SU-DHL-6 (cell line): Measurements from ENCODE around the gene RASA3.

Experiments
- H2AFZ ChIP-seq: fragments of 200-600 bp; sonication (generic); 2 replicates; pipeline ENCODE4 v1.6.1; 2014; ENCODE audit warnings: low read depth, mild to moderate bottlenecking, moderate library complexity, mixed read lengths, antibody characterized with exemption, low read length; ENCODE audit not compliant: severe bottlenecking
- H3F3A ChIP-seq: fragments of 200-600 bp; shearing (Covaris generic); 2 replicates; pipeline ENCODE4 v1.6.0; 2016; ENCODE audit warnings: antibody characterized with exemption, mild to moderate bottlenecking; ENCODE audit not compliant: insufficient read depth
- H3K27ac ChIP-seq: fragments of 200-600 bp; sonication (generic); 2 replicates; pipeline ENCODE4 v1.5.1; 2016; ENCODE audit warnings: low read depth, mild to moderate bottlenecking, low read length, moderate library complexity, mixed read lengths
- H3K27me3 ChIP-seq: fragments of 200-600 bp; sonication (generic), shearing (Covaris generic); 2 replicates; pipeline ENCODE4 v1.6.0; 2014; ENCODE audit warnings: mild to moderate bottlenecking, low read length
- H3K36me3 ChIP-seq: fragments of 200-600 bp; sonication (generic); 2 replicates; pipeline ENCODE4 v1.6.1; 2014; ENCODE audit warnings: mild to moderate bottlenecking, low read length, mixed read lengths
- H3K4me2 ChIP-seq: fragments of 300-600, 200-600 bp; shearing (Covaris generic), sonication (generic); 2 replicates; pipeline ENCODE4 v1.6.0; 2014; ENCODE audit warnings: low read length, low read depth, mild to moderate bottlenecking; ENCODE audit not compliant: poor library complexity, severe bottlenecking
- H3K4me3 ChIP-seq: fragments of 200-600 bp; sonication (generic); 2 replicates; pipeline ENCODE4 v1.5.1; 2014; ENCODE audit warnings: antibody characterized with exemption, low read length, mild to moderate bottlenecking, mixed read lengths; ENCODE audit not compliant: insufficient read depth, poor library complexity, severe bottlenecking
- H3K79me2 ChIP-seq: fragments of 200-600 bp; sonication (generic); 2 replicates; pipeline ENCODE4 v1.6.1; 2014; ENCODE audit warnings: mild to moderate bottlenecking, low read length, moderate library complexity; ENCODE audit not compliant: insufficient read depth
- H3K9ac ChIP-seq: fragments of 200-600 bp; sonication (generic); 2 replicates; pipeline ENCODE4 v1.7.0; 2014; ENCODE audit warnings: mild to moderate bottlenecking, low read length
- H3K9me2 ChIP-seq: fragments of 200-600 bp; sonication (generic); replicated peaks from 2 replicates; pipeline ENCODE4 v1.6.1; 2014; ENCODE audit warnings: low read length; ENCODE audit not compliant: insufficient read depth
- H3K9me3 ChIP-seq: fragments of 200-600 bp; sonication (generic); 2 replicates; pipeline ENCODE4 v1.6.1; 2014; ENCODE audit warnings: low read length, mixed read lengths; ENCODE audit not compliant: insufficient read depth
- H4K20me1 ChIP-seq: fragments of 200-600 bp; sonication (generic); 2 replicates; pipeline ENCODE4 v1.6.1; 2014; ENCODE audit warnings: low read depth, mild to moderate bottlenecking, antibody characterized with exemption, low read length, moderate library complexity, mixed read lengths
- CTCF ChIP-seq: fragments of 200-600 bp; sonication (generic); IDR thresholded peaks from one replicate; pipeline ENCODE4 v1.5.1; 2017; ENCODE audit warnings: antibody characterized with exemption, mild to moderate bottlenecking, low read length, moderate library complexity; ENCODE audit not compliant: insufficient read depth, poor library complexity, severe bottlenecking
- EZH2phosphoT487 ChIP-seq: fragments of 200-600 bp; sonication (generic), shearing (Covaris generic); conservative IDR thresholded peaks from 2 replicates; pipeline ENCODE4 v1.6.1; 2018; ENCODE audit warnings: mild to moderate bottlenecking, antibody characterized with exemption, low read length, moderate library complexity, mixed read lengths

The RASA3 gene

GRCh38 chr13:114106526-114106925 lies 25.9 kb downstream of the RASA3 start:
- H3K9me3 ChIP-seq = no peaks in the 10 kb centered on the region
- no peaks in the 10 kb centered on the region for H3K9me2 ChIP-seq
- no peaks in the 10 kb centered on the region for H3K27me3 ChIP-seq
- H3K79me2 ChIP-seq = no peaks in the 10 kb centered on the region
- no peaks in the 10 kb centered on the region for H3K36me3 ChIP-seq
- no peak overlapping the region for H3K27ac ChIP-seq
- no peak overlapping the region for H3K9ac ChIP-seq
- no peak overlapping the region for H3K4me2 ChIP-seq
- no peaks in the 10 kb centered on the region for H3F3A ChIP-seq
- TF ChIP-seq EZH2phosphoT487 (no peak), CTCF (no peak)
- H4K20me1 ChIP-seq = no peaks in the 10 kb centered on the region
- H2AFZ ChIP-seq = no peak overlapping the region
- no peak overlapping the region for H3K4me3 ChIP-seq

GRCh38 chr13:114105521-114106225 lies 26.8 kb downstream of the RASA3 start:
- no peaks in the 10 kb centered on the region for H3K9me2 ChIP-seq
- H3K27me3 ChIP-seq = no peaks in the 10 kb centered on the region
- no peak overlapping the region for H3K4me3 ChIP-seq
- H3K79me2 ChIP-seq = no peaks in the 10 kb centered on the region
- TF ChIP-seq EZH2phosphoT487 = no peak
- TF ChIP-seq CTCF = no peak
- no peak overlapping the region for H2AFZ ChIP-seq
- no peak overlapping the region for H3K9ac ChIP-seq
- H3K4me2 ChIP-seq = no peak overlapping the region
- H4K20me1 ChIP-seq = no peaks in the 10 kb centered on the region
- no peaks in the 10 kb centered on the region for H3F3A ChIP-seq
- no peaks in the 10 kb centered on the region for H3K36me3 ChIP-seq
- no peak overlapping the region for H3K27ac ChIP-seq
- H3K9me3 ChIP-seq = no peaks in the 10 kb centered on the region

GRCh38 chr13:114104655-114105520 lies 27.5 kb downstream of the RASA3 start:
- no peak overlapping the region for H3K4me2 ChIP-seq
- H4K20me1 ChIP-seq = no peaks in the 10 kb centered on the region
- H3K27ac ChIP-seq = no peak overlapping the region
- H3K9me2 ChIP-seq = no peaks in the 10 kb centered on the region
- no peaks in the 10 kb centered on the region for H3K27me3 ChIP-seq
- no peak overlapping the region for H2AFZ ChIP-seq
- H3K9ac ChIP-seq = no peak overlapping the region
- H3K9me3 ChIP-seq = no peaks in the 10 kb centered on the region
- no peak overlapping the region for H3K4me3 ChIP-seq
- no peaks in the 10 kb centered on the region for H3K36me3 ChIP-seq
- TF ChIP-seq EZH2phosphoT487 (no peak), CTCF (no peak)
- no peaks in the 10 kb centered on the region for H3K79me2 ChIP-seq
- H3F3A ChIP-seq = no peaks in the 10 kb centered on the region
